NCI-H187 treated with DMSO at 0.1 percent for 48 hours (cell line): Measurements from ENCODE around the gene DAD1.
"Not testable (repeated sequence)": the region's sequence is repeated elsewhere in the genome, so short reads cannot be mapped to it uniquely, and the experiment has no call there.

Experiments used
- DNase-seq: peaks from one replicate; lab custom pipeline; 2025; lab: John Stamatoyannopoulos, UW

The DAD1 gene

DNA sequence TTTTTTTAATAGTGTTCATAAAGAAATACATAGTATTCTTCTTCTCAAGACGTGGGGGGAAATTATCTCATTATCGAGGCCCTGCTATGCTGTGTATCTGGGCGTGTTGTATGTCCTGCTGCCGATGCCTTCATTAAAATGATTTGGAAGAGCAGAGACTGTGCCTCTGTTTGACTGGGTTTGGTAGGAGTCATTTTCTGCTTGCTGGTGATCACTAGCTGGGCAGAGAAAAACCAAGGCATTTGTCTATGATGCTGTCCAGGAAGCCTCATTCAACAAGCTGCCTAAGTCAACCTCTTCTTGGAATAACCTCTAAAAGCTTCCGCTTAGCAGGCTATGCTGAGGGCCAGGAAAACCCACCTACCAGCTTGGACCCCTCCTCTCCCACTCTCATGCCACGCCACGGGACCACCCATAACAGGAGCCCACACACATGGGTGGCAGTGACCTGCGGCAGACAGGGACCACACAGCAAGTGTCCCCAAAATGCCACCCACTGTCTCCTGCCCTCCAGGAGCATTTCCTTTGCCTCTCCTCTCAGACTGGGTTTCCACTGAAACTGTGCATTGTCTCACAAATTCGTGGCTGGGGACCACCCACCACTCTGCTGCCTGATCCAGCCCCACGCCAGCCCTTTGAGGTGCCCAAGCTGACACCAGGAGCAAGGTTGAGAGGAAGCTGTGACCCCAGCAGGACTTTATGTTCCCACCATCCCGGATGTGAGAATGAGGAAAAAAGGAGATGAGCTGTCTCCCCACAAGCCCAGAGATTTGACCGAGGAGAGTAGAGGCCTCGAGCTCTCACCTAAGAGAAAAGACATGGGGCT, 36.8 kb downstream of the DAD1 start:
- DNase-seq, result no peak

DNA sequence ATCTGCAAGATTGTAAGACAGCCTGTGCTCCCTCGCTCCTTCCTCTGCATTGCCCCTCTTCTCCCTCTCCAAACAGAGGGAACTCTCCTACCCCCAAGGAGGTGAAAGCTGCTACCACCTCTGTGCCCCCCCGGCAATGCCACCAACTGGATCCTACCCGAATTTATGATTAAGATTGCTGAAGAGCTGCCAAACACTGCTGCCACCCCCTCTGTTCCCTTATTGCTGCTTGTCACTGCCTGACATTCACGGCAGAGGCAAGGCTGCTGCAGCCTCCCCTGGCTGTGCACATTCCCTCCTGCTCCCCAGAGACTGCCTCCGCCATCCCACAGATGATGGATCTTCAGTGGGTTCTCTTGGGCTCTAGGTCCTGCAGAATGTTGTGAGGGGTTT, 37.4 kb downstream of the DAD1 start:
- DNase-seq, result no peak

DNA sequence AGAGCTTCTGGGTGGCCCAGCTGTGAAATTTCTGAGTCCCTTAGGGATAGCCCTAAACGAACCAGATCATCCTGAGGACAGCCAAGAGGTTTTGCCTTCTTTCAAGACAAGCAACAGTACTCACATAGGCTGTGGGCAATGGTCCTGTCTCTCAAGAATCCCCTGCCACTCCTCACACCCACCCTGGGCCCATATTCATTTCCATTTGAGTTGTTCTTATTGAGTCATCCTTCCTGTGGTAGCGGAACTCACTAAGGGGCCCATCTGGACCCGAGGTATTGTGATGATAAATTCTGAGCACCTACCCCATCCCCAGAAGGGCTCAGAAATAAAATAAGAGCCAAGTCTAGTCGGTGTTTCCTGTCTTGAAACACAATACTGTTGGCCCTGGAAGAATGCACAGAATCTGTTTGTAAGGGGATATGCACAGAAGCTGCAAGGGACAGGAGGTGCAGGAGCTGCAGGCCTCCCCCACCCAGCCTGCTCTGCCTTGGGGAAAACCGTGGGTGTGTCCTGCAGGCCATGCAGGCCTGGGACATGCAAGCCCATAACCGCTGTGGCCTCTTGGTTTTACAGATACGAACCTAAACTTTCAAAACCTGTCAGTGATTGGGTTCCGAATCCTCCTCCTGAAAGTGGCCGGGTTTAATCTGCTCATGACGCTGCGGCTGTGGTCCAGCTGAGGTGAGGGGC, 38.9 kb downstream of the DAD1 start:
- no peak for DNase-seq

DNA sequence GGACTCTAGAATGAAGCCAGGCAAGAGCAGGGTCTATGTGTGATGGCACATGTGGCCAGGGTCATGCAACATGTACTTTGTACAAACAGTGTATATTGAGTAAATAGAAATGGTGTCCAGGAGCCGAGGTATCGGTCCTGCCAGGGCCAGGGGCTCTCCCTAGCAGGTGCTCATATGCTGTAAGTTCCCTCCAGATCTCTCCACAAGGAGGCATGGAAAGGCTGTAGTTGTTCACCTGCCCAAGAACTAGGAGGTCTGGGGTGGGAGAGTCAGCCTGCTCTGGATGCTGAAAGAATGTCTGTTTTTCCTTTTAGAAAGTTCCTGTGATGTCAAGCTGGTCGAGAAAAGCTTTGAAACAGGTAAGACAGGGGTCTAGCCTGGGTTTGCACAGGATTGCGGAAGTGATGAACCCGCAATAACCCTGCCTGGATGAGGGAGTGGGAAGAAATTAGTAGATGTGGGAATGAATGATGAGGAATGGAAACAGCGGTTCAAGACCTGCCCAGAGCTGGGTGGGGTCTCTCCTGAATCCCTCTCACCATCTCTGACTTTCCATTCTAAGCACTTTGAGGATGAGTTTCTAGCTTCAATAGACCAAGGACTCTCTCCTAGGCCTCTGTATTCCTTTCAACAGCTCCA, 39.6 kb downstream of the DAD1 start:
- no peak for DNase-seq

DNA sequence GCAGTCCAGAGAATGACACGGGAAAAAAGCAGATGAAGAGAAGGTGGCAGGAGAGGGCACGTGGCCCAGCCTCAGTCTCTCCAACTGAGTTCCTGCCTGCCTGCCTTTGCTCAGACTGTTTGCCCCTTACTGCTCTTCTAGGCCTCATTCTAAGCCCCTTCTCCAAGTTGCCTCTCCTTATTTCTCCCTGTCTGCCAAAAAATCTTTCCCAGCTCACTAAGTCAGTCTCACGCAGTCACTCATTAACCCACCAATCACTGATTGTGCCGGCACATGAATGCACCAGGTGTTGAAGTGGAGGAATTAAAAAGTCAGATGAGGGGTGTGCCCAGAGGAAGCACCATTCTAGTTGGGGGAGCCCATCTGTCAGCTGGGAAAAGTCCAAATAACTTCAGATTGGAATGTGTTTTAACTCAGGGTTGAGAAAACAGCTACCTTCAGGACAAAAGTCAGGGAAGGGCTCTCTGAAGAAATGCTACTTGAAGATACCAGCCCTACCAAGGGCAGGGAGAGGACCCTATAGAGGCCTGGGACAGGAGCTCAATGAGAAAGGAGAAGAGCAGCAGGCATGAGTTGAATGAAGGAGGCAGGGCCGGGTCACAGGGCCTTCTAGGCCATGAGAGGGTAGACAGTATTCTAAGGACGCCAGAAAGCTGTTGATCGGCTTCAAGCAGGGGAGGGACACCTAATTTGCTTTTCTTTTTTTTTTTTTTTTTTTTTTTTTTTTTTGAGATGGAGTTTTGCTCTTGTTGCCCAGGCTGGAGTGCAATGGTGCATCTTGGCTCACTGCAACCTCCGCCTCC, 40.9 kb downstream of the DAD1 start:
- DNase-seq, result no peak

DNA sequence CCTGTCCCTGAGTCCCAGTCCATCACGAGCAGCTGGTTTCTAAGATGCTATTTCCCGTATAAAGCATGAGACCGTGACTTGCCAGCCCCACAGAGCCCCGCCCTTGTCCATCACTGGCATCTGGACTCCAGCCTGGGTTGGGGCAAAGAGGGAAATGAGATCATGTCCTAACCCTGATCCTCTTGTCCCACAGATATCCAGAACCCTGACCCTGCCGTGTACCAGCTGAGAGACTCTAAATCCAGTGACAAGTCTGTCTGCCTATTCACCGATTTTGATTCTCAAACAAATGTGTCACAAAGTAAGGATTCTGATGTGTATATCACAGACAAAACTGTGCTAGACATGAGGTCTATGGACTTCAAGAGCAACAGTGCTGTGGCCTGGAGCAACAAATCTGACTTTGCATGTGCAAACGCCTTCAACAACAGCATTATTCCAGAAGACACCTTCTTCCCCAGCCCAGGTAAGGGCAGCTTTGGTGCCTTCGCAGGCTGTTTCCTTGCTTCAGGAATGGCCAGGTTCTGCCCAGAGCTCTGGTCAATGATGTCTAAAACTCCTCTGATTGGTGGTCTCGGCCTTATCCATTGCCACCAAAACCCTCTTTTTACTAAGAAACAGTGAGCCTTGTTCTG, 41.6 kb downstream of the DAD1 start:
- DNase-seq, result no peak

DNA sequence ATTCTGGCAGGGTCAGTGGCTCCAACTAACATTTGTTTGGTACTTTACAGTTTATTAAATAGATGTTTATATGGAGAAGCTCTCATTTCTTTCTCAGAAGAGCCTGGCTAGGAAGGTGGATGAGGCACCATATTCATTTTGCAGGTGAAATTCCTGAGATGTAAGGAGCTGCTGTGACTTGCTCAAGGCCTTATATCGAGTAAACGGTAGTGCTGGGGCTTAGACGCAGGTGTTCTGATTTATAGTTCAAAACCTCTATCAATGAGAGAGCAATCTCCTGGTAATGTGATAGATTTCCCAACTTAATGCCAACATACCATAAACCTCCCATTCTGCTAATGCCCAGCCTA, 42.3 kb downstream of the DAD1 start:
- no peak for DNase-seq

DNA sequence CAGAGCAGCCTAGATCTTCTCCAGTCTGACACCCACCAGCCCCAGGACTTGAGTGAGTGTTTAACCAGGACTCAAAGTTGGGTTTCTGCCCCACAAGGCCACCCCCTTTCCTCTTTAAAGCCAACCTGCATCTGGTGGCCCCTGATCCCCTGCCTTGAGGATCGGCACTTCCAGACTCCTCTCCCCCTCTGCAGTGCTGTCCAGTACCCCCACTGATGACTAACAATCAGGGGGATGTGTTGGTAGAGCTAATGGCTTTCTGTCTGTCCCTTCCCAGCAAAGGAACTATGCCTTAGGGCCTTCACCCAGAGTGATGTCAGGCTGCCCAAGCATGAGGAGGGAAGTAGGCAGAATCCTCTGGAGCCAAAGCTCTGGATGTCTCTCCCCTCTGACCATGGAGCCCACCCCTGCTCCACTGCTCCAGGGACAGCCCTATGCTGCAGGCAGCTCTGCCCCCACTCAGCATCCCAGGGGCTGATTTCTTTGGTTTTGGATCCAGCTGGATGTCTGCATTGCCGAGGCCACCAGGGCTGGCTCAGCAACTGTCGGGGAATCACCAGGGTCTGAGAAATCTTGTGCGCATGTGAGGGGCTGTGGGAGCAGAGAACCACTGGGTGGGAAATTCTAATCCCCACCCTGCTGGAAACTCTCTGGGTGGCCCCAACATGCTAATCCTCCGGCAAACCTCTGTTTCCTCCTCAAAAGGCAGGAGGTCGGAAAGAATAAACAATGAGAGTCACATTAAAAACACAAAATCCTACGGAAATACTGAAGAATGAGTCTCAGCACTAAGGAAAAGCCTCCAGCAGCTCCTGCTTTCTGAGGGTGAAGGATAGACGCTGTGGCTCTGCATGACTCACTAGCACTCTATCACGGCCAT, 42.9 kb downstream of the DAD1 start:
- no peak for DNase-seq

DNA sequence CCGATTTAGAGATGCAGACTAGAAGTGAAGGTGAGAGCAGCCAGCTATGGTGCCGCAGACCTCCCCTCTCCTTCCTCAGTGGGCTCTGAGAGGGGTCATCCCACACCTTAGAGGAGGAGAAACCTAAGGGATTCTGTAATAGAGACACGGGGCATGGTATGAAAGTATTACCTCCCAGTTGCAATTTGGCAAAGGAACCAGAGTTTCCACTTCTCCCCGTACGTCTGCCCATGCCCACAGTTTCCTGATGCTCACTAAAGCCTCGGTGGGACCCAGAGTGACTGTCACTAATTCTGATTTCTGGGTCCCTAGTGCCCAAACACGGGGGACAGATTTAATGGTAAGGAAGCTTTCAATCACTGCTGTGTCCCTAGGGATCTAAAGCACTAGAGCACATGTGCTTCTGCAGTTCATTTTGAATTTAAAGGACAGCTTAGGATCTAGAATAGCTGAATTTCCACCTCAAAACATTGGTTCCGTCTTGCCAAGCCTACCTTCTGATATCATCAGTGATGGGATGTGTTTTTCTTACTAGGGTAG, 44.1 kb downstream of the DAD1 start:
- no peak for DNase-seq

DNA sequence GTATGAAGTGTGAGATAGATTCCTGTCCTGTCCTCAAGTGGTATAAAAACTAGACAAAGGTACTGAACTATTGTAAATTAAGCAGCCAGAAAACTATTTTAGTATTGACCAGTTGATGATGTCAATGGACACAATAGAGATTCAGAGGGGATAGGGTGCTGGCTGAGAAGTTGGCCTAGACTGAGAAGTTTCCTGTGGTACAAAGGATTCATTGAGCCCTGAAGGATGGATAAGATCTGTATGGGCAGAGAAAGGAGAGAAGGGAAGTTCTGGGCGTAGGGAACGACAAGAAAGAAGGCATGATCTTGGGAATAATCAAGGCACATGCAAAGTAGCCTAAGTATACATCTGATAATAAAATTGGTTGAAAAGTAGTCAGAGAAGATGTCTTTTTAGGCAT, 44.6 kb downstream of the DAD1 start:
- no peak for DNase-seq

DNA sequence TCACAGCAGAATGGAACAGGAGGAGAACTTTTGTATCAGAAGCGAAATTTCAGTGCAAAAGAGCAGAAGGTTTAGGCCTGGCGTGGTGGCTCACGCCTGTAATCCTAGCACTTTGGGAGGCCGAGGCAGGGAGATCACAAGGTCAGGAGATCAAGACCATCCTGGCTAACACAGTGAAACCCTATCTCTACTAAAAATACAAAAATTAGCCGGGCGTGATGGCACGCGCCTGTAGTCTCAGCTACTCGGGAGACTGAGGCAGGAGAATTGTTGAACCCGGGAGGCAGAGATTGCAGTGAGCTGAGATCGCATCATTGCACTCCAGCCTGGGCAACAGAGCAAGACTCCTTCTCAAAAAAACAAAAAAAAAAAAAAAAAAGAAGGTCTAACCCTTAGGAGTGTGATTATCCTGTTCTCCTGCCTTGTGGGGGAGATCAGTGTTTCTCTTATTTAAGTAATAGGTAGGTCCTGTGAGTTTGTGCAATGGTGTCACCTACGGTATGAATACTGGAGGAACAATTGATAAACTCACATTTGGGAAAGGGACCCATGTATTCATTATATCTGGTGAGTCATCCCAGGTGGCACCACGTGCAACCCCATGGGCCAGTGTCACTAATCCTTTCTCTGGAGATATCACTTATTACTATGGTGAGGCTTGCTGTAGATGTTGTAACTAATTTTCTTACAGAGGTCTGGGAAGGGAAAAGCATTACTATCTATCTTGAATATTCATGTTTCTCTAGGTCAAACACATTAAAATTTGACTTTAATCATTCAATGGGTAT, 45.3 kb downstream of the DAD1 start:
- not testable (repeated sequence) for DNase-seq

DNA sequence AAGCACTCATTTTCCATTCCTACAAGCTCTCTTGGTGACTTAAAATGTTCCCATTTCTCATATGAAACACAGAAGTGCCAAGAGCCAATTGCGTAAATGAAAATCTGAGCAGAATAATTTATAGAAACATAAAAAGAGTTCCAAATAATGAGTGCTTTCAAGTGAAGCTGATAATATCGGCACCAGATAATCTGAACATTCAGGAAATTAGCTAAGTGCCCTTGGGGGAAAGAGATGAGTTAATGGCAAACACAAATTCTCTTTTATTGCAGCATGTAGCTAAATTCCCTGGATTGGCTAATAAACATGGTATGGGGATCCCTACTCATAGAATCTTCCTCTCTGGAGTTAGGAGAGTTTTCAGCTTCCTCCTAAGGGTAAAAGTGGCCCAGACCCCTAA, 46.7 kb downstream of the DAD1 start:
- DNase-seq, result no peak

DNA sequence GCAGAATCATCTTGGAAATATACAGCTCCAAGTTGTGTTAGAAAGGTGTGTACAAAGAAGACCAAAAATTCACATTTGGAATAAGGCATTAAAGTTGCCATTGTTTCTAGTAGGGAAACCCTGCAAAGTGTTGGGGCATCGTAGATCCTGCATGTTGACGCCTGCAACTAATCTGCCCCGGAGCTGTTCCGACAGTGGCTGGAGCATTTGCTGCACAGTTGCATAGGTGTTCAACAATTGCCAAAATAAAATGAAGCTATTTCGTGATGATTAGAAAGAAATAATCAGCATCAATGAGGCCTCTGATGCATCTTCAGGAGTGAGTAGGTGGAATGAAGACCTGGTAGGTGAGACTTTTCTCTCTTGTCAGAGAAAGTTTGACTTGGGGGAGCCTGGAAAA, 47.3 kb downstream of the DAD1 start:
- no peak for DNase-seq

DNA sequence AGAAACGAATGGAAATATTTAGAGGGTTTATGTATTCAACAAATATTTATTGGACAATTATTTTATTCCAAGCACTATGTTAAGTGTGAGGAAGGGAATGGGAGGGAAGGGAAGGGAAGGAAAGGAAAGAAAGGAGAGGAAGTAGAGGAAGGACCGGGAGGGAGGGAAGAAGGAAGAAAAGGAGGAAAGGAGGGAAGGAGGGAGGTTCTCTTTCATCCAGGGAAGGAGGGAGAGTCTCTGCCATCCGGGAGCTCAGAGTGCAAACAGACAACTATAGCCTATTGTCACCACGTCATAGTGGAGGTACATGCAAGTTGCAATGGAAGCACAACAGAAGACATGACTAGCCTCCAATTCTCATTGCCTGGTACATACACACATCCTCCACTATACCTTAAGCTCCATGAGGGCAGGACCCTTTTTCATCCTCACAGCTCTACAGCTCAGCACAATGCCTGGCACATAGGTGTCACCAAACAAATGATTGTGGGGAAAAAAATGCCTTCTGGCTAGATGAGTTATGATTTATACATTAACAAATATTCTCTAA, 48.1 kb downstream of the DAD1 start:
- no peak for DNase-seq

DNA sequence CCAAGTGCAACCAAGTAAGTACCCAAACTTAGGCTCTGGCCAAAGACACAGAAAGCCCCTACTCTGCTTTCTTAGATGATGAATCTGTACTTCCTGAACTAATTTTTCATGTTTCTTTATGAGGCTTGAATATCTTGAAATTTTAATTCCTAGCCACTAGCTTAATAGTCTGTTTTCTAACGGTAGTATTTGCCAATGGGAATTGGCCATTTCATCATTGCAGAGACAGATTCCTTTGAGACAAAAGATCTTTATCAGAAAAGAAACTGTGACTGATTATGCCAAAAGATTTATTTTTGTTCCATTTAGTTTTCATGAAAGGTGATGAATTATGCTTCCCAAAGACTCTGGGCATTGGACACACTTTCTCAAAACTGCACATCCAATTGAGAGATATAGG, 48.7 kb downstream of the DAD1 start:
- DNase-seq, result no peak

DNA sequence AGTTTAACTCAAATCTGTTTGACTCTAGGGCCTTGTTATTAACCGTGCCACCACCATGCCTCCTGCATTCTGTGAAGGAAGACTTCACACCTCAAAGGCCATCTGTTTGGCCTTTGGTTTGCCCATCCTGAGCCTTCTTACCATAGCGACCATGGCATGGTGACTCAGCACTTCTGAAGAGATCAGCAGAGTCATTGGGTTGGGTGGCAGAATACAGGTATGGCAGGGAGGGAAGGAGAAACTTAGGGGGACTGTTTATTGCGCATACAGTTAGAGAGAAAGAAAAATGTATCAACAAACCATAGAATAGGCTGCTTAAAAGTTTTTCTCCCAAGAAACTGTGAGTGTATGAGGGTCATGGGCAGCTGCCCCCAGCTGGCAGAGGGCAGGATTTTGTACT, 49.2 kb downstream of the DAD1 start:
- DNase-seq, result no peak

DNA sequence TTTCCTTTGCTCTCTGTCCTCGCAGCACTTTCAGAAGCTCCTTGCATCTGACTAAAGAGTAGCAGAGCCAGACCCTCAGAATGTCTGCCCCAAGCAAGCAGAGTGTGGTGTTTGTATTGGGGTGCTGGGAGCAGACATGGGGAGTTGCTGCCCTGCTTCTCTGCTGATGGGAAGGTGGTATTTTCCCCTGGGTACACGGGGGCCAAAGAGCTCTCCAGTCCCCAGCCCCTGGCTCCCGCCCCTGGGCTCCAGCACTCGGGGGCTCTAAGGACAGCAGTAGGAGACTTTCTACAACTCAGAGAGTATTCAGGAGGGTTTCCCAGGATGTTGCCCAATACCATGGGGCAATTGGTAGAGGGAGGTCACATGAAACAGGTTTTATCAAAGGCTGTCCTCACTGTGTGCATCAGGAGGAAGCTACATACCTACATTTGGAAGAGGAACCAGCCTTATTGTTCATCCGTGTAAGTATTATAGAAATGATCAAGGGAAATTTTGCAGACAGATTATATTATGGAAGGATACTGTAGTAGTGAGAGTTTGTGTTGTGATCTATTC, 50.3 kb downstream of the DAD1 start:
- no peak for DNase-seq

DNA sequence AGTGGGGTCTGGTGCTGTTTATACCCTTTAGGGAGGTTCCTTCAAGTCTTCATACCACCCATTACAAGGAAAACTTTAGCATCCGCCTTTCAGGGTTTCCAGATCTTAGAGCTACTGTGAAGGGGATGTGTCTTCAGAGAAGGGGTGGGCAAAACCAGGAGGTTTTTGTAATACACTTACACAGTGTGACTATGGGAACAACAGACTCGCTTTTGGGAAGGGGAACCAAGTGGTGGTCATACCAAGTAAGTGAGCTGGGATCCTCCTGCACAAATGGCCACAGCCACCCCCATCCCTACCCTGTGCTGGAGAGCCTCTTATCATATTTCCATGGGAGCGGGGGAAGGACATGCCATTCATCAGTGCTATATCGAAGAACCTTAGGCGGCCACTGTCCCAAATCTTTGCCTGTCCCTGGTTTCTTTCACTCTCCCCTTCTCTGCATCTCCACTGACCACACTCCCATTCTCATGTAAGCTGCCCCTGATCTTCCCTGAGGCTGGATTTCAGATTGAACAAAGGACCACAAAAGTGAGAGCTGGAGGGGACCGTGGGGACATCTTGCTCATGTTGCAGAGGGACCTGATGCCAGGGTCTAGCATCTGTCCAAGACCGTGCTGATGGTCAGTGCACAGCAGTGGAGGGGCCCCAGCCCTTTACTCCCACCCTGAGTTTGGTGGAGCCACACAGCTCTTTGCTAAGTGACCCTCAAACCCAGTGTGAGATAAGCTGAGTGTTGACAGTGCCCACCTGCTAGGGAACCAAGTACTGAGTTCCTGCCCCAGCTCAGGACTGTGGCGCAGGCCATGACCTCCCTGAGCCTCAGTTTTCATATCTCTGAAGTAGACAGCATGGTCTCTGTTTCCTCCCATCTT, 51.4 kb downstream of the DAD1 start:
- DNase-seq, result no peak
